Measurements from ENCODE around the gene OSBPL3. TPM values are rescaled to one million over a fixed set of nuclear protein-coding genes. Genes with fewer than 3 reads are reported as not detected.

The OSBPL3 gene
- total and polyA plus RNA-seq, 2 experiments from 2014 or later: 21.8 to 25.8 TPM

GRCh38 chr7:24819916-24820689 lies 159.9 kb downstream of the OSBPL3 start:
- TF ChIP-seq EZH2 (IDR thresholded peaks at IDR 0.05; ENCODE audit: insufficient read depth, poor library complexity, severe bottlenecking): no peak
- H3K79me2 ChIP-seq (ENCODE audit: insufficient read depth): no peaks in the 10 kb centered on the region
- H3F3A ChIP-seq (ENCODE audit: insufficient read depth): peaks cover 41% of the 10 kb centered on the region
- H3K4me1 ChIP-seq (ENCODE audit: insufficient read depth): peaks cover 36% of the 10 kb centered on the region
- H3K27me3 ChIP-seq (replicated peaks; ENCODE audit: insufficient read depth): no peaks in the 10 kb centered on the region
- WGBS, 2 experiments (ENCODE audit: low coverage in 1 of 2, low lambda C conversion rate in 2 of 2, missing lambda C conversion rate in 2 of 2): 12 to 15% methylated on average over 11 of the region's 11 CpGs
- H4K20me1 ChIP-seq (ENCODE audit: insufficient read depth): no peaks in the 10 kb centered on the region
- H3K4me3 ChIP-seq: peak overlapping the region; percentile 32; the same call in 1 of the 2 replicates
- peak overlapping the region; percentile 73 for H3K9ac ChIP-seq
- no peak overlapping the region for H2AFZ ChIP-seq
- in situ Hi-C loops (cut with MboI): loop anchor here (5.0 kb wide), 1 partner anchor 272 kb away; no protein-coding TSS in a partner anchor
- peak overlapping the region; percentile 72 for H3K4me2 ChIP-seq (ENCODE audit: unreplicated experiment)
- H3K9me2 ChIP-seq (ENCODE audit: insufficient read depth): no peaks in the 10 kb centered on the region
- H3K36me3 ChIP-seq (ENCODE audit: low read depth): peaks cover 29% of the 10 kb centered on the region
- no peaks in the 10 kb centered on the region for H3K9me3 ChIP-seq (ENCODE audit: low read depth)
- H3K27ac ChIP-seq: peak overlapping the region; percentile 94
- DNase-seq: peak; percentile 93

DNA sequence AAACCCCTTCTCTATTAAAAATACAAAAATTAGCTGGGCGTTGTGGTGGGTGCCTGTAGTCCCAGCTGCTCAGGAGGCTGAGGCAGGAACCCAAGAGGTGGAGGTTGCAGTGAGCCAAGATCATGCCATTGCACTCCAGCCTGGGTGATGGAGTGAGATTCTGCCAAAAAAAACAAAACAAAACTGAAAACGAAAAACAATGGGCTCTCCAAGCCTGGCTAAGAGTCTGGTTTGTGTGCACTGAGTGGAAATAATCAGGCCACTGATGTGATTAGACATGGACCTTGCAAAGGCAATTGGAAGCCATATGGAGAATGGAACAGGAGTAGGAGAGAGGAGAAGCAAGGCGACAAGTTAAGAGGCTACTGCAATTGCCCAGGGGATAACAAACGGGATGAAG lies 162.6 kb downstream of the OSBPL3 start:
- H3K27me3 ChIP-seq (replicated peaks; ENCODE audit: insufficient read depth): no peaks in the 10 kb centered on the region
- TF ChIP-seq EZH2 (IDR thresholded peaks at IDR 0.05; ENCODE audit: insufficient read depth, poor library complexity, severe bottlenecking) (no peak), EZH2phosphoT487 (IDR thresholded peaks at IDR 0.05; ENCODE audit: insufficient read depth, low read depth) (no peak)
- peaks cover 34% of the 10 kb centered on the region for H3F3A ChIP-seq (ENCODE audit: insufficient read depth)
- WGBS, 2 experiments (ENCODE audit: low coverage in 1 of 2, low lambda C conversion rate in 2 of 2, missing lambda C conversion rate in 2 of 2): 72 to 76% methylated on average over 4 of the region's 4 CpGs
- H3K4me1 ChIP-seq (ENCODE audit: insufficient read depth): peaks cover 25% of the 10 kb centered on the region
- no peak overlapping the region for H3K9ac ChIP-seq
- in situ Hi-C loops (cut with MboI): loop anchor here (5.0 kb wide), 1 partner anchor 275 kb away; no protein-coding TSS in a partner anchor
- H3K4me3 ChIP-seq: no peak overlapping the region
- DNase-seq: no peak
- H2AFZ ChIP-seq: no peak overlapping the region
- H3K9me3 ChIP-seq (ENCODE audit: low read depth): no peaks in the 10 kb centered on the region
- H3K4me2 ChIP-seq (ENCODE audit: unreplicated experiment): no peak overlapping the region
- H3K79me2 ChIP-seq (ENCODE audit: insufficient read depth): no peaks in the 10 kb centered on the region
- peaks cover 39% of the 10 kb centered on the region for H3K36me3 ChIP-seq (ENCODE audit: low read depth)
- H3K27ac ChIP-seq: no peak overlapping the region
- no peaks in the 10 kb centered on the region for H3K9me2 ChIP-seq (ENCODE audit: insufficient read depth)
- H4K20me1 ChIP-seq (ENCODE audit: insufficient read depth): no peaks in the 10 kb centered on the region

- no peaks in the 10 kb centered on the region for H4K20me1 ChIP-seq (ENCODE audit: insufficient read depth)
- H3K9ac ChIP-seq: no peak overlapping the region
- DNase-seq: no peak
- 94 to 98% methylated on average over 3 of the region's 3 CpGs for whole genome bisulfite sequencing, 2 experiments (ENCODE audit: low coverage in 1 of 2, low lambda C conversion rate in 2 of 2, missing lambda C conversion rate in 2 of 2)
- H3K27ac ChIP-seq: no peak overlapping the region
- no peaks in the 10 kb centered on the region for H3K79me2 ChIP-seq (ENCODE audit: insufficient read depth)
- peaks cover 20% of the 10 kb centered on the region for H3K4me1 ChIP-seq (ENCODE audit: insufficient read depth)
- H3K9me2 ChIP-seq (ENCODE audit: insufficient read depth): no peaks in the 10 kb centered on the region
- H3F3A ChIP-seq (ENCODE audit: insufficient read depth): peaks cover 29% of the 10 kb centered on the region
- no peak overlapping the region for H3K4me3 ChIP-seq
- peaks cover 39% of the 10 kb centered on the region for H3K36me3 ChIP-seq (ENCODE audit: low read depth)
- H3K4me2 ChIP-seq (ENCODE audit: unreplicated experiment): no peak overlapping the region
- no peak for TF ChIP-seq EZH2phosphoT487 (IDR thresholded peaks at IDR 0.05; ENCODE audit: insufficient read depth, low read depth)
- no peak for TF ChIP-seq EZH2 (IDR thresholded peaks at IDR 0.05; ENCODE audit: insufficient read depth, poor library complexity, severe bottlenecking)
- no peaks in the 10 kb centered on the region for H3K9me3 ChIP-seq (ENCODE audit: low read depth)
- no peaks in the 10 kb centered on the region for H3K27me3 ChIP-seq (replicated peaks; ENCODE audit: insufficient read depth)
- in situ Hi-C loops (cut with MboI): loop anchor here (5.0 kb wide), 1 partner anchor 275 kb away; no protein-coding TSS in a partner anchor
- no peak overlapping the region for H2AFZ ChIP-seq
Measured at GRCh38 chr7:24816868-24817267, 163.1 kb downstream of the OSBPL3 start.

DNA sequence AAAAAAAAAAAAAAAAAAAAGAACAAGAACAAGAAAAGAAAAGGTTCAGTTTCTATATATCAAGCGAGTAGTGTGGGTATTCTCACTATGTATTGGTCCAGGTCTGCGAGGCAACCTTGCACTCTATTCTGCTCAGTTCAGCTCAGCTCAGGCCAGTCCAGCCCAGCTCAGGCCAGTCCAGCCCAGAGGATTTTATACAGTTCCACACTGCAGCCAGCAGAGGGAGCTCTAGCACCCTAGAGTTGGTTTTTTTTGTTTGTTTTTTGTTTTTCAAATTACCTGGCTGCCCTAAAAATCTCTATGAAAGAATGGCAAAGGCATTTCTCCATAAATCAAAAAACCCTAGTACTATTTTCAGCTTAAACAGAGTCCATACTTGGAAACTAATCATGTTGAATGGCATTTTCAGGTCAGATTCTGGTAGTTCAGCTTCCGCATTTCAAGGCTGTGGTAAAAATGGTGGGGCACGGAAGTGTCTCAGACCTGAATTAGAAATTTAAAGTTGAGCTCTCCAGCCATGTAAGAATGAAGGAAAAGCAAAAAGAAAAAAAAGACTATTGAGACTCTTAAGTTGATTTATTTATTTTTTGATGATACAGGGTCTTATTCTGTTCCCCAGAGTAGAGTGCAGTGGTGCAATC lies 167.6 kb downstream of the OSBPL3 start:
- Histone ChIP-seq H3K27ac (no peak overlapping the region), H3K9ac (0 out of 2 replicates have a peak overlapping the region, but pooled peaks have one; percentile 5), H3F3A (ENCODE audit: insufficient read depth) (no peaks in the 10 kb centered on the region; the same call in 1 of the 2 replicates), H2AFZ (no peak overlapping the region), H3K9me3 (ENCODE audit: low read depth) (no peaks in the 10 kb centered on the region), H3K9me2 (ENCODE audit: insufficient read depth) (no peaks in the 10 kb centered on the region), H4K20me1 (ENCODE audit: insufficient read depth) (no peaks in the 10 kb centered on the region), H3K4me2 (ENCODE audit: unreplicated experiment) (no peak overlapping the region), H3K36me3 (ENCODE audit: low read depth) (peaks cover 64% of the 10 kb centered on the region; the same call in 1 of the 2 replicates), H3K4me1 (ENCODE audit: insufficient read depth) (no peaks in the 10 kb centered on the region), H3K27me3 (replicated peaks; ENCODE audit: insufficient read depth) (no peaks in the 10 kb centered on the region), H3K4me3 (no peak overlapping the region), H3K79me2 (ENCODE audit: insufficient read depth) (no peaks in the 10 kb centered on the region)
- TF ChIP-seq EZH2 (IDR thresholded peaks at IDR 0.05; ENCODE audit: insufficient read depth, poor library complexity, severe bottlenecking) (no peak), EZH2phosphoT487 (IDR thresholded peaks at IDR 0.05; ENCODE audit: insufficient read depth, low read depth) (no peak)
- in situ Hi-C loops (cut with MboI): no loop called here
- WGBS, 2 experiments (ENCODE audit: low coverage in 1 of 2, low lambda C conversion rate in 2 of 2, missing lambda C conversion rate in 2 of 2): 55 to 59% methylated on average over 4 of the region's 4 CpGs
- peak; percentile 57 for DNase-seq

Data from GM23248 (cell line).